ENCODE results near the gene ADAMTS12.

Gene ADAMTS12

GRCh38 chr5:33852837-33853236 lies 39.0 kb downstream of the ADAMTS12 start:
- H3K36me3 ChIP-seq = no peaks in the 10 kb centered on the region
- no peak for DNase-seq
- H3K9me3 ChIP-seq = no peaks in the 10 kb centered on the region
- no peak for TF ChIP-seq CTCF (IDR thresholded peaks at IDR 0.05)
- peak overlapping the region; percentile 58 to 74 for H3K27ac ChIP-seq
- no peaks in the 10 kb centered on the region for H3K27me3 ChIP-seq
- H3K4me1 ChIP-seq = peaks cover 0 to 59% (median 32%) of the 10 kb centered on the region in 4 donors
- intact Hi-C loops (cut with DNase I; ENCODE audit: low total_unique reads) = no loop called here
- H3K4me3 ChIP-seq = no peak overlapping the region

DNA sequence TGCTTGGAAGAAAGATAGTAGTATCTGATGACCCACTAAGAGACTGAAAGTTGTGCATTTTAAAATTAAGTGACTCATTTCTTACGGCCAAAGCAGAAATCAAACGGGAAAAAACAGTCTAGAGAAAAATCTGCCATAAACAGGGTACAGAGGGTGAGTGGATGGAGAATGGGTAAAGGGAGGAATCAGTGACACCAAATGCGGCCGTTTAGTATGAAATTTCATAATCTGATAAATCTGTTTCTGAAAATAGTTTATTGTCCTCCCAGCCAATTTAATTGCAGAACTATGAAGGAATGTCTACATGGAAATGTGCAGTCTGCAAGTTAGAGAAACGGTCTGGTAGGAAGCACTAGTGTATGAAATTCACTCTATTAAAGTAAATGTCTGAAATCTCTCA lies 39.5 kb downstream of the ADAMTS12 start:
- Histone ChIP-seq H3K4me1 (peaks cover 0 to 59% (median 32%) of the 10 kb centered on the region in 4 donors), H3K4me3 (peak overlapping the region; percentile 6 to 25), H3K27ac (peak overlapping the region; percentile 58 to 74), H3K27me3 (no peaks in the 10 kb centered on the region), H3K36me3 (no peaks in the 10 kb centered on the region), H3K9me3 (no peaks in the 10 kb centered on the region)
- intact Hi-C loops (cut with DNase I; ENCODE audit: low total_unique reads) = no loop called here
- TF ChIP-seq CTCF (IDR thresholded peaks at IDR 0.05) = no peak
- no peak for DNase-seq

- intact Hi-C loops (cut with DNase I; ENCODE audit: low total_unique reads) = no loop called here
- Histone ChIP-seq H3K4me3 (no peak overlapping the region), H3K9me3 (no peaks in the 10 kb centered on the region), H3K27ac (peak overlapping the region in 1 of 2 donors; percentile 74), H3K36me3 (no peaks in the 10 kb centered on the region), H3K27me3 (no peaks in the 10 kb centered on the region), H3K4me1 (peaks cover 0 to 51% (median 27%) of the 10 kb centered on the region in 4 donors)
- DNase-seq = no peak
- no peak for TF ChIP-seq CTCF (IDR thresholded peaks at IDR 0.05)
Measured at GRCh38 chr5:33850100-33850594, 41.6 kb downstream of the ADAMTS12 start.

DNA sequence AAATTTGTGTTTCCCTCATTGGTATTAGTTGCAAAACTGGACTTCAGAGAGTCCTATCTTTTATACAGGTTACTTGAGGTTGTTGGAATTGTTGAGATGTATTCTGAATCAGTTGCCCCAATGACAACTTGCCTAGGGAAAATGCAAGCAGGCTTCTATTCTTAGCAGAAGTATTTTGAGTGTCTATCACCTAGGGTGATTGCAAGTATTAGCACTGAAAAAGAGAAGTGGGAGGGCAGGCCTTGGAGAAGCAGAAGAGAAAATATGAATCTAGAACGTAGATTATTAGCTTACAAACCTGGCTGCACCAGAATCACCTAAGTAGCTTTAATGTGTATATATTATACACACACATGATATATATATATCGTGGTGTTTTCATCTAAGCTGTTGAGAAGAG lies 43.2 kb downstream of the ADAMTS12 start:
- H3K9me3 ChIP-seq = no peaks in the 10 kb centered on the region
- H3K4me1 ChIP-seq = peaks cover 0 to 35% (median 17%) of the 10 kb centered on the region in 4 donors
- no peak for DNase-seq
- H3K36me3 ChIP-seq = no peaks in the 10 kb centered on the region
- H3K27me3 ChIP-seq = no peaks in the 10 kb centered on the region
- no peak overlapping the region for H3K27ac ChIP-seq
- TF ChIP-seq CTCF (IDR thresholded peaks at IDR 0.05) = no peak
- no peak overlapping the region for H3K4me3 ChIP-seq
- intact Hi-C loops (cut with DNase I; ENCODE audit: low total_unique reads) = no loop called here

GRCh38 chr5:33846851-33847250 lies 44.9 kb downstream of the ADAMTS12 start:
- Histone ChIP-seq H3K36me3 (no peaks in the 10 kb centered on the region), H3K9me3 (no peaks in the 10 kb centered on the region), H3K4me1 (peaks cover 0 to 29% (median 6%) of the 10 kb centered on the region in 4 donors), H3K4me3 (no peak overlapping the region), H3K27ac (no peak overlapping the region), H3K27me3 (no peaks in the 10 kb centered on the region)
- intact Hi-C loops (cut with DNase I; ENCODE audit: low total_unique reads) = no loop called here
- no peak for DNase-seq
- no peak for TF ChIP-seq CTCF (IDR thresholded peaks at IDR 0.05)

DNA sequence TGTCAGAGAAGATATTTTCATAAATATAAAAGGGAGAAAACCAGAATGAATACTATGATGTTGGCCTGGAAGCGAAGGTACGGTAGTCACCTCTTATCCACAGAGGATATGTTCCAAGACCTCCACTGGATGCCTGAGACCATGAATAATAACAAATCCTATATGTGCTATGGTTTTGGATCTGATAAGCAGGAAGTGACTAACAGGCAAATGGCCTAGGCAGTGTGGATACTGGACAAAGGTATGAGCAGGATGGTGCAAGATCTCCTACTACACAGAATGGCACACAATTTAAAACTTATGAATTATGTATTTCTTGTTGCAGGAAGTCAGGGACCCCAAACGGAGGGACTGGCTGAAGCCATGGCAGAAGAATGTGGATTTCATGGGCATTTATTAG lies 48.2 kb downstream of the ADAMTS12 start:
- Histone ChIP-seq H3K27ac (no peak overlapping the region), H3K4me1 (peaks cover 0 to 25% (median 7%) of the 10 kb centered on the region in 4 donors), H3K9me3 (no peaks in the 10 kb centered on the region), H3K36me3 (no peaks in the 10 kb centered on the region), H3K27me3 (no peaks in the 10 kb centered on the region), H3K4me3 (no peak overlapping the region)
- intact Hi-C loops (cut with DNase I; ENCODE audit: low total_unique reads) = no loop called here
- no peak for DNase-seq
- no peak for TF ChIP-seq CTCF (IDR thresholded peaks at IDR 0.05)

Data from tibial artery (tissue), 4 donors.